ENCODE data around the gene HAPSTR1. TPM values are rescaled to one million over a fixed set of nuclear protein-coding genes. Genes with fewer than 3 reads are reported as not detected.

HAPSTR1 gene
- total RNA-seq, 1 donor, result 77.6 TPM

- DNase-seq (ENCODE audit: low read depth), result no peak
- TF ChIP-seq CTCF (IDR thresholded peaks at IDR 0.05; ENCODE audit: insufficient read depth, low read length), result no peak
- H3K4me3 ChIP-seq (ENCODE audit: low read depth, low read length), result no peak overlapping the region
These were observed 34.4 kb downstream of the HAPSTR1 start for GRCh38 chr16:9125658-9126505.

- H3K4me3 ChIP-seq (ENCODE audit: low read depth, low read length), result no peak overlapping the region
- no peak for DNase-seq (ENCODE audit: low read depth)
- TF ChIP-seq CTCF (IDR thresholded peaks at IDR 0.05; ENCODE audit: insufficient read depth, low read length), result no peak
These were observed 35.2 kb downstream of the HAPSTR1 start for GRCh38 chr16:9126609-9127008.

GRCh38 chr16:9128346-9129342 is 37.2 kb downstream of the HAPSTR1 start:
- no peak overlapping the region for H3K4me3 ChIP-seq (ENCODE audit: low read depth, low read length)
- no peak for TF ChIP-seq CTCF (IDR thresholded peaks at IDR 0.05; ENCODE audit: insufficient read depth, low read length)
- no peak for DNase-seq (ENCODE audit: low read depth)

GRCh38 chr16:9134306-9134705 is 42.9 kb downstream of the HAPSTR1 start:
- no peak for DNase-seq (ENCODE audit: low read depth)
- TF ChIP-seq CTCF (IDR thresholded peaks at IDR 0.05; ENCODE audit: insufficient read depth, low read length), result no peak
- H3K4me3 ChIP-seq (ENCODE audit: low read depth, low read length), result no peak overlapping the region

- peak; percentile 47 for TF ChIP-seq CTCF (IDR thresholded peaks at IDR 0.05; ENCODE audit: insufficient read depth, low read length)
- DNase-seq (ENCODE audit: low read depth), result peak; percentile 46
- no peak overlapping the region for H3K4me3 ChIP-seq (ENCODE audit: low read depth, low read length)
These were observed 43.3 kb downstream of the HAPSTR1 start for GRCh38 chr16:9134739-9135138.

GRCh38 chr16:9135797-9136196 is 44.4 kb downstream of the HAPSTR1 start:
- no peak for TF ChIP-seq CTCF (IDR thresholded peaks at IDR 0.05; ENCODE audit: insufficient read depth, low read length)
- DNase-seq (ENCODE audit: low read depth), result no peak
- H3K4me3 ChIP-seq (ENCODE audit: low read depth, low read length), result no peak overlapping the region

Data from fibroblast of the aortic adventitia (primary cell).